ENCODE measurements around the gene ARHGAP26.

Gene ARHGAP26

DNA sequence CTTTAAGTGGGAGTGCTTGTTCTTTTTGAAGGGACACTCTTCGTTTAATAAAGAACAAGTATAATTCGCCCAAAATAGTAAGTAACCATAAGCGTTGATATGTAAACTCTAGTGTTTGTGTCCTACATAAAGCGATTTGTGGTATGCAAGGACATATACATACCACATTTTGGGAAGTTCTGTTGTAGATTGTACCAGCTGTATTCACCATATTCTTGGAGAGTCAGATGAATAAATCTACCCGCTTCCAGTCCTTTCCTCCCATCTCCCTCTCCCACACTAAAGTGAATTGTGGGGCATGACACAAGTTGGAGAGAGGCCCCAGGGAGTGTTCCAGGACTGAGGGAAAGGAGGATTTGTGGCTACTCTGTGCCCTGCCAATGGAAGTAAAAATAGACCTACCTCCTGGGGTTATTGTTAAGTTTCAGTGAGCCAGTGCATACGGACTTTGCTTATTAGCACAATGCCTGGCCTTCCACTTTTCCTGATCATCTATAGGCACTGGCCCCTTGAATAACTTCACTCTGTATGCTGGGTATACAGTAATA is 40.6 kb downstream of the ARHGAP26 start:
- DNase-seq (ENCODE audit: low spot score), result no peak

DNA sequence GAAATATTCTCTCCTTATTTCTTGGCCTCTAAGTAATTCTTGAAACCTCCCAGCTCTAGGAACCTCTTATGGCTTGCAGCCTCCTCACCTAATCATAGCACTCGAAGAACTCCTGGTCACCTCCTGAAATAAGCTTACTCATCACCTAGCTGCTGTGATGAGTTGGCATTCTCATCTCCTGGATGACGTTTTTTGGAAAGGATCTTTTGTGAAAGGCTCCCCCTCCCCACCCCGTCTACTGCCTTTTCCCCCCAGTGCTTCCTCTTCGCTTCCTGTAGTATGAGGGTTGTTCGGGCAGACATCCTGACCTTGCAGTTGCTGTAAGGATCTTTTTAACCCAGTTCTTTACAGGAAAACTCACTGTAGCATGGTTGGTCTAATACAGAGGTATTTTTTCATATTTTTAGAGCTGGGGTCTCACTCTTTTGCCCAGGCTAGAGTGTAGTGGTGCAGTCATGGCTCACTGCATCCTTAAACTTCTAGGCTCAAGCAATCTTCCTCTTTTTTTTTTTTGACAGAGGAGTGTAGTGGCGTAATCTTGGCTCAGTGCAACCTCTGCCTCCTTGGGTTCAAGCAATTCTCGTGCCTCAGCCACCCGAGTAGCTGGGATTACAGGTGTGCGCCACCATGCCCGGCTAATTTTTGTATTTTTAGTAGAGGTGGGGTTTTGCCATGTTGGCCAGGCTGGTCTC is 41.8 kb downstream of the ARHGAP26 start:
- no peak for DNase-seq (ENCODE audit: low spot score)

DNA sequence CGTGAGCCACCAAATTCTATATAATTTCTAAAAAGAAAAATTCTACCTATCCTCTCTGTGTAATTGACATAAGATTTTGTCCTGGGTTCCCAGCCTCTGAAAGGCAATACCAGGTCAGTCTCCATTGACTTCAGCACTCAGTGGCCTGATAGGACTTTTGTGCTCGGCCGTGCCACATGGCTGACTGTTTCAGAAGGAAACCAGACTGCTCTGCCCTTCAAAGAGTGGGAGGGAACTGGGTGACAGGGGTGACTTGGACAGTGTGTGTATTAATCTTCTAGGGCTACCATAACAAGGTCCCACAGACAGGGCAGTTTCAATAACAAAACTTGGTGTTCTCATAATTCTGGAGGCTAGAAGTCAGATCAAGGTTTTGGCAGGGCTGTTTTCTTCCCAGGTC is 43.0 kb downstream of the ARHGAP26 start:
- DNase-seq (ENCODE audit: low spot score), result no peak

DNA sequence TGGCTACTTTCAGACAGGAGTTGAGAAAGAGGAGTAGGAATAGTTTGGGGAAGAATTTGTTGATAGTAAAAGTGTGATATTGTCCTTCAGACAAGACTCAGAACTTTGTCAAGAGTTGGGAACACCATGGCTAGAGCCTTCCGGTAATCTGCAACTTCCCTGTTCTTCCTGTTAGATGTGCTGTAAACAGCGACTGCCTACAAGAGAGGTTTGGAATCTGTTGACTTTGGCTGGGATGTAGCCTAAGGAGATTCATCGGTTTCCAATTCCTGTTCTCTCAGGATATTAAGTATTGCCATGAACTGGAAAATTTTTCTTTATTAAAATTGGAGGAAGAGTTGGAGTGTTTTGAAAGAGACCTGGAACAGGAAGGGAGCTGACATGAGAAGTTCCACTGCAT is 43.9 kb downstream of the ARHGAP26 start:
- DNase-seq (ENCODE audit: low spot score), result no peak

DNA sequence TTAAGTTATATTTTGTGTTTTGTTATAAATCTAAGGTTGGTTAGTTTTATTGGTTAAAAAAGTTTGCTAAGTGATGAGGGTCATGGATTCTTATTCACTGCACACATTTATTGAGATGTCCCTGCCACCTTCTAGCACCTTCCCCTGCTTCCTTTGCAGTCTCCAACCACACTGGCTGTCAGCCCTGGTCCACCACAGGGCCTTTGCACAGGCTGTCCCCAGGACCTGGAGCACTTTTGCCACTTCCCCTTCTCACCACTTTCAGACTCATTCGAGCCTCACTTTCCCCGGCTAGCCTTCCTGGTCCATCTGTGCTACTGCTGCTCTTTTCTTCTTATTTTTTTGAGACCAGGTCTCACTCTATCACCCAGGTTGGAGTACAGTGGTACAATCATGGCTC is 45.3 kb downstream of the ARHGAP26 start:
- DNase-seq (ENCODE audit: low spot score), result no peak

DNA sequence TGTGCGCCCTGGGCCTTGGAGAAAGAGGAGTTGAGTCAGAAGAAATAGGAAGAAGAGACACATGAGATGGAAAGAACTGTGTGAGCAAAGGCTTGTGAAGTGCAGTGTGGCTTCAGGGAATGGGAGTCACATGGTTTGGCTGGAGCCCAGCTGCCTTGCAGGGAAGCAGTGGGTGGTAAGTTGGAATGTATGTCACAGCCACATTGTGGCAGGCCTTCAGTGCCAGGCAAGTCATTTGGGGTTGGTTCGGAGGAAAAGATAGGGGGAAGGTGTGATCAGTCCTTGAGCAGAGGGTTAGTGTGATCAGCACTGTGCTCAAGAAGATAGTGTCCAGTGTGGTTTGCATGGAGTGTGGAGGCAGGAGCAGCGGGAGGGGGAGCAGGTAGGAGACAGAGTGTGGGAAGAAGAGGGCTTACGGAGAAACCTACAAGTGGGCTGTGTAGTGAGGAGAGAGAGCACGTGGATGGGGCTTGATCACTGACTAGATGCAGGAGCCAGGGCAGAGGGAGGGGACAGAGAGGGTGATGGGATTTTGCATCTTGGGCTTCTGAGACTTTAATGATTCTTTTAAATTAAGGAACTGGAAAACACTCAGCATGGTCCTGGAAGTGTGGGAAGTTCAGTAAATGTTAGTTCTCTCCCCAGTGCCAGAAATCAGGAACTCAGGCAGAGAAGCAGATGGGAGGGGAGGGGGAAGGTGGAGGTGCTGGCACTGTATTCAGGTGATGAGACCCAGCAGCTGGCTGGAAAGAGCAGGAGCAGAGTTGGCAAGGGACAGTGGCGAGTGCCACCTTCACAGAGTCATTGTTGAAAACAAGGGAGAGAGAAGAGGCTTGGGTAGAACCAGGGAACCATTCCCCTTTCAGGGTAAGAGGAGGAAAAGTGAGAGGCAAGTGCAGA is 46.6 kb downstream of the ARHGAP26 start:
- DNase-seq (ENCODE audit: low spot score), result no peak

DNA sequence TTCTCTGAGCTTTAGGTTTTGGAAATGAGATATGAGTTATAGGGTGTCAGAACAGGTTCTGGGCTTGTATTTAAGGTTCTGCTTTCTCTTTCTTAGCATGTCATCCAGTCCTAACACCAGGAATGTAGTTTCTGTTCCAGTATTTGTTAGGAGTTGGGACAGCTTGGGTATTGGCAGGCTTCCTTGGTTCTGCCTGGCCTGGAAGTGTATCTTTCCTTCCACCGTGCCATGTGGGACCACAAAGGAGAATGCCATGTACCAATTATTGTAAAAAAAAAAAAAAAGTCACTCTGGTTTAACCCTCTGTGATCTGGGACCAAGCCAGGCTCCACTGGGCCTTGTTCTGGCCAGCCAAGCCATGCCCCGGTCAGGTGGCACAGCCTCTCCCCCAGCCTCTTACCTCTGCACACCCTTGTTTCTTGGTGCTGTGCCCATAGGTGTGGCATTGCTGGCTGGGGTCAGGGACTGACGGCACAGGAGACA is 47.8 kb downstream of the ARHGAP26 start:
- DNase-seq (ENCODE audit: low spot score), result no peak

DNA sequence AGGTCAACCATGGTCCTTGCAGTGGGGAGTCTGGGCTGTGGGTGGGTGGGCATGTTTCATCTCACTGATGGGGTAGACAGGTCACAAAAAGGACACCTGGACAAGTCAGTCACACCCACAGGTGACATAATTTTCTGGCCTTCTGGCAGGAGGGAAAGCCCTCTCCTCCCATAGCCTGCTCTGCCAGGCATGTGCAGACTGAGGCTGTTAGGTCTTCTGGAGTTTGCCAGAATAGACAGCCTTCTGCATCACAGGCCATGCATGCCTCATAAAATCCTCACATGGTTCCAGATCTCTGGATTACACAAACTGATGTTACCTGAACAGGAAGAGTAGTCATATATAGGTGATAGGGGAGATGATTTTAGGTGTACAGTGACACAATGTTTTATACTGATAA is 49.1 kb downstream of the ARHGAP26 start:
- DNase-seq (ENCODE audit: low spot score), result no peak

DNA sequence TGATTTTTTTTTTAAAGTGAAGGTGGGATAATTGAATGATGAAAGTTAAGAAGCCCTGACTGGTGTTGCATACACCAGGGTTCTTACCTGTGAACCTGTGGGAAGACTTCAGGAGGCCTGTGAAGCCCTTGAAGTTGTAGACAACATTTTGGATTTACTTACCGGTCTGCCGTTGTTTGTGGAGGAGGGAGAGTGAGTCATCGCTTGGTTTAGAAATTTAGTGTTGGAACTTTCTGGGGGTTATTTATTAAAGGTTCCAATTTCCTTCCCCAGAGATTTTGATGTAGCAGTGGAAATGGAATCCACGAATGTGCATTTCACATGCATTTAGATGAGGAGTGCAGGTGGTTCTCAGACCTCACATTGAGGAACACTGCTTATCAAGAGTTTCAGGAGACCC is 49.6 kb downstream of the ARHGAP26 start:
- no peak for DNase-seq (ENCODE audit: low spot score)

DNA sequence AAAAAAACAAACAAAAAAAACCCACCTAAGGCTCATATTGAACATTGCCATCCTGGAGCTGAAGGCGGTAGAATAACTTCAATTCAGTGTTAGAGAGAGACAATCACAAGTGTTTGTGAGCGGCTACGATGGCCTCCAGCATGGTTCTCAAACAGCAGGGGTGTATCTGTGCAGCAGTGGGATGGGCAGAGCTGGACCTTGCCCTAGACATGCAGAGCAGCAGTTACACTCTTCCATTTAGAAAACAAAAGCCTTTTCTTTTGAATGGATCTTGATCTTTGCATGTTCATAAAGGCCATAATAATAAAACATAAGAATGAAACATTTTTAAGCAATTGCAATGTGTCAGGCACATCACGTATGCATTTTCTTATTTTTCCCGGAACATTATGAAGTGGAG is 50.3 kb downstream of the ARHGAP26 start:
- DNase-seq (ENCODE audit: low spot score), result no peak

DNA sequence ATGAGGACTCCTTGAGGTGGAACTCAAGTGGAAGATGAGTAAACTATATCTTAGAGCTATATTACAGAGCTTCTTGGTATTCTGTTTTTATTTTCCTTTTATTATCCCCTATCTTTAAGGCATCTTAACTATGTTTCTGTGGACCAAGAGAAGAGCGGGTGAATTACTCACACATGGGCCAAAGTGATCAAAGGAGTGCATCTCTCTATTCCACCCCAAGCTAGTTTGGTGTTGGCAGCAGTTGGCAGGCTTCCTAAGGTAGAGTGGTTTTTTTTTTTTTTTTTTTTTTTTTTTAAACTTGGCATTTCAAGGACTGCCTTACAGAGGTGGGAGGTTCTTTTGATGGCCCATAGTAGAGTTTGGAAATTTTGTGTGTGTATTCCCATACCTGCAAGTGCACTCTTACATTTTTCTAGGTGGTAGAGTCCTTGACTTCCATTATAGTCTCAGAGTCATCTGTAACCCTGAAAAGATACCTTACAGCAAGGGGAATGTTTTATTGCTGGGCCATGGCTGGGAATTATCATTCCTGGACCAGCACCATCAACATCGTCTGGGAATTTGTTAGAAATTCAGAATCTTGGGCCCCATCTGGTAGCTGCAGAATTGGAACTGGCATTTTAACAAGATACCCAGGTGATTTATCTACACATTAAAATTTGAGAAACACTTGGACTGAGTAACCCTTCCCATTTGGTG is 51.0 kb downstream of the ARHGAP26 start:
- DNase-seq (ENCODE audit: low spot score), result no peak

DNA sequence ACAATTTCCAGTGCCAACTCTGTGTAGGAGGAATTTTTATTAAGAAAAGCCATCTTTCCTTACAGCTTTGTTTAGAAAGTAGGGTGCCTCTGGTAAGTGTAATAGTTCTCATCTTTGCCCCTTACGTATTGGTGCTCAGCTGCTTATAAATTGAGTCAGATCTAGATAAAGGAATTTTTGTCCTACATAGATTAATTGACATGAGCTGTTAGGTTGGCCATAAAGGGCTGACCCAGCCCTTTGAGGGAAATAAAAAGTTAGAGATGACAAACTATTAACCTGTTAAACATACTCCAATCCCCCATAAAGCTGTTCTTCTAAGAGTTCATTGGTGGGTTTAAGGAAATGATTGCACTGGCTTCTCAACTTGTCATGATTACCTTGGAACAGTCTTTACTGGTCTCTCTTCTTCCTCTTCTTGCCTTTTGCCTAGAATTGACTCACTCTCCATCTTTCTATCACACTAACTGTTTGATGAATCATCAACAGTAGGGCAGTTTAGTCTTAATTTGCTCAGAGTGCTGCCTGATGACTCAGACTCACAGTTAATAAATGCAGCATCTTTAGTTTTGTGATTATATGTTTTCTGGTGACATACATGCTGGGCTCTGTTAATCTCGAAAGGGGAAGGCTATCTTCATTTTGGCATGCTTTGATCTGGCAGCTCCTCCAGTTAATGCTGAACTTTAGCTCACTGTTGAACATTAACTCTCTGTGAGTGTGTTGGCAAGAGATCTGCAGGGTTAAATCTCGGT is 51.7 kb downstream of the ARHGAP26 start:
- DNase-seq (ENCODE audit: low spot score), result peak; percentile 91

DNA sequence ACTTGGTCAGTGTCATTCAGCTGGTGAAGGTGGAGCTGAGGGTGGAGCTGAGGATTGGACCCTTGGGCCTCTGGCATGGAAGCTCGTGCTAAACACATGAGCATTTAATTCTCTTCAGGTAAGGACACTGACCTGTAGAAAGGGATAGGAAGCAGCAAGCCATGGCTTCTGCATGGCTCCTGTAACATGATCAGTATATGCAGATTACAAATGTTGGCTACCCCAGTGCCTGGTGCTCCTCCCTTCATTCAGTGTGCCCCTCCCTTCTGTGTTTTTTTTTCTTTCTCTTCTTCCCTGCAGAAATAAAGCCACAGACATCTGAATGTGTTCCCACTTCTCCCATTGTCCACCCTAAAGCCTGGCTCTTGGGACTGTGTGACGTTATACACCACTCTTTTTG is 52.9 kb downstream of the ARHGAP26 start:
- DNase-seq (ENCODE audit: low spot score), result no peak

DNA sequence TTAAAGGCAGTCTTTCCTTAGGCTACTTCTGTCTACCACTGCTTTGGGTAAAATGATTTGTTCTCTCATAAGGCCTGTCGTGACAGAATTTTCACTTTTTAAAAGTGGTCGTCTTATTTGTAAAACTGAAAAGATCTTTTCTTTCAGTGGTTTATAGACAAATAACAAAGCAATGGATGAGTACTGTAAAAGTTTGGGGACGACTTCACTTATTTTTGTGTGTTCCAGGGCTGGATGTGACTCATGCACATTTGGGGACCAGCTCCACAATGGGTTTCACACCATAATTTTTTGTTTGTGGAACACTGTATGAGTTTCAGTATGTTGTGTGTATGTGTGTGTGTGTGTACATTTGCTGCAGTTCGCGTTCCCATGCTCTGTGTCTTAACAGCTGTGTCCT is 53.6 kb downstream of the ARHGAP26 start:
- peak; percentile 71 for DNase-seq (ENCODE audit: low spot score)

DNA sequence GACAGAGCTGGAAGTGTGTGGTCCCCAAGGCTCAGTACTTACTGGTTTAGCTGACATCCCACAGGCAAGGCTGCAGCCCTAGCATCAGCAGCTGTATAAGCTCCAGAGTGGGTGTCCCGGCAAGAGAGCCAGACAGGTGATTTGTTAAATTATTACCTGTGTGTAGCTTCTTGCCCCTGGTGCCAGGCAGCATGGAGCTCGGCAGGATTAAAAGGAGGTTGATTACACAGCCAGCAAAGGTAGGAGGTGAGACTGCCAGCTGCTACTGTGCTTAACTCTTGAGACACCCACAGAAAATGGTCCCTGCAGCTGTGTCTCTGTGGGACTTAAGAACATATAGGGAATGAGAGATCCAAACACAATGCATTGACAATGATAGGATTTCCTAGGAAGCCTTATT is 54.2 kb downstream of the ARHGAP26 start:
- DNase-seq (ENCODE audit: low spot score), result no peak

DNA sequence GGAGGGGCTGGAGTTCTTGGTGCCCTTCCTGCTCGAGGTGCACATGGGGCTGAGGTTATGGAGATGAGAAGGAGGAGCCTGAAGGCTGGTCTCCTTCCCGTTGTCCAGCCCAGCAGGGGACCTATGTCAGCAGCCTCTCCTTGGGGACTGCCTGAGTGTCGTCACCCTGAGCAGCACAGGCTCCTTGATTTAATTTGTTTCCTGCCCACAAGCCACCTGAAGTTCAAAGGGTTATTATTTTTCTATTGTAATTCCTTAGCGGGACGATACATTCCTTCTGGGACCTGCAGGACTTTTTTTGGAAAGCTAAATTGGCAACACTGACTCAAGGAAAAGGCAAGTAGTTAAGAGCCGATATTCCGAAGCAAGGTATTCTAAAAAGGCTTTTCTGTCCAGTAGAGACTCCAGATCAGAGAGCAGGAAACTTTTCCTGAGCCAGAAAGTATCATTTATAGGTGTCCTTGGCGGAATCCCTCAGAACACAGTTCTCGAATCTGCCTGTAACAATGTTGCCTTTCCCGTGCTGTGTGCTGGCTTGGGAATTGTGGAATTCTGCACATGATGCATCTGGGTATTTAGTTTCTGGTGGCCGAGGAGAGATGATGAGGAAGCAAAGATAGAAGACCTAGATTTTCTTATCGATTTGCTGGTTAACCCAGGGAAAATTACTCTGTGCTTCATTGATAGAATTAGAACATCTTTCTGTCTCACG is 55.4 kb downstream of the ARHGAP26 start:
- no peak for DNase-seq (ENCODE audit: low spot score)

DNA sequence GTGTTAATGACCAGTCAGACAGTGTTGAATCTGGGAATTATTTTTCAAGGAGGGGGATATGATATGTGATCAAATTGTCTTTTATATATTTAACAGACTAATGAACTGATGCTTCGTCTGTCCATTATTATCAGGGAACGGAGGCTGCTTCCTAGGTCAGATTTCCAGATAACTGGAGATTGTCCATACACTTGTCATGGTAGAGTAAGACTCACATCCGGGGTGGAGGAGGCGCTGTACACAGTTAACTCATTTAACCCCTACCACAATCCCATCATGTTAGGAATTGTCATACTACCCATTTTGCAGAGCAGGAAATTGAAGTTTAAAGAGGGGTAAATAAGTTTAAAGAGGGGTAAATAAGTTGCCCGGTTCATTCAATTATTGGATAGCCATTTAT is 55.9 kb downstream of the ARHGAP26 start:
- DNase-seq (ENCODE audit: low spot score), result no peak

DNA sequence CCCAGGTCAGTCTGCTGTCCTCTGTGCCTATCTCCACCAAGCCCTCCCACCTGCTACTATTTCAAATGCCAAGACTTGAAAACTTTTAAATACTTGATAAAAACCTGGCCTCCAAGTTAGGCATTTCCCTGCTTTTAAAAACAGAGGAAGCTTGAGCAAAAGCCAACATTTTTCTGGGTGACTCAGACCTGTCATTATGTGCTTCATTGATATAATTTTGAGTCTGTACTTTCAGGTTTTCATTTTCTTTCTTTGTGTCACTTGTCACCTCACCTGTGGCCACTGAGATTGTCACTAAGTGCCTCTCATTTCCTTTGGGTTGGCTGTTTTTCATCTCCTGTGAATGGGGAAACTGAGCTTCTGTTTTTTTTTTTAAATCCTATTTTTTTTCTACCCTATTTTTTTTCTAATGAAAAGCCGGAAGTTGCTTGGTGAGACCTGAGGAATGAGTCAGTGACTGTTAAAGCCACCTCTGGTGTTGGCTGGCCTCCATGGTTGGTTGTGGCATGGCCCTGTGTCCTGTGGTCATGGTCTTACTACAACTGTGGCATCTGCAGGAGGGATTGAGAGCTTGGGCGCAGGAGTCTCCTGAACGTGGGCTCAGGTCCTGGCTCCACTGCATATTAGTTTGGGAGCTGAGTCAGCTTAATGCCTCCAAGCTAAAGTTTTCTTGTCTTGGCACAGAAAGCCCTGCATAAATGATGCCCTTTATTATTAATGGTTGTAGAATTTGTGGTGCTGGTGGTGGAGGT is 56.7 kb downstream of the ARHGAP26 start:
- peak; percentile 82 for DNase-seq (ENCODE audit: low spot score)

DNA sequence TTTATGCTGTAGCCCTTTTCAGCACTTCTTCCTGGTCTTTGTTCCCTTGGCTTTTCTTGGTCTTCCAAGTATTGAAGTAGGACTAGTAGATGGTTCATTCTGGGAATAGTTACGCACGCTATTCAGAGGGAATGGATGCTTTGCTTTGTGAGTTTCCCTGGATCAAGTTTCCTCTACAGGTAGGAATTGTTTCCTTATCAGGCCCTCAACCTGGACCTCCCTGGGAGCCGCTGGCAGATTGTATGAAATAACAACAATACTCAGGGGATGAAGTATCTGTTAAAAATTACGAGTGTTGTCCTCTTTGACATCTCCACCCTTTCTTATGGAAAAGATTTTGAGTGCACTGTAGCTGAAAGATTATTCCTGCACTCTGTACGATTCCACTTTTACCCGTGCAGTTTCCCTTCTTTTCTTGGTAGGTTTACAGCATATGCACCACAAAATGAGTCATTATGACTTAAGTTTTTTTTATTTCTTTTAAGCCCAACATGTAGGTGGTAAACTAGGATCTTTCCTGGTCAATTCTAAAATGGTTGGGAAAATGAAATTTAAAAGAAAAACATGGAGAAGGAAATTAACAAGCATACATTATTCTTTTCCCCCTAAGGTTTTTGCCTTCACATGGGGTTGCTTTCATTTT is 57.9 kb downstream of the ARHGAP26 start:
- no peak for DNase-seq (ENCODE audit: low spot score)

Measured in activated CD4-positive, alpha-beta T cell treated with anti-CD3 and anti-CD28 coated beads, Interleukin-2, Interleukin-4, amounts not matched to agents 100 ng/mL and 50 ng/mL, durations not matched to agents 16 hours and 8 hours (primary cell).